Stimulated activated CD4-positive, alpha-beta T cell treated with anti-CD3 and anti-CD28 coated beads, Interleukin-12 subunit alpha, Interleukin-12 subunit beta, amount 100 ng/mL, for 24 hours (primary cell): ENCODE results near the gene ROGDI.

Experiments used
- DNase-seq, 2 experiments: peaks; one replicate each; pipeline ENCODE4 v3.0.0-alpha.2; 2020; ENCODE audit warnings: low read depth in 2 of 2

ROGDI gene

GRCh38 chr16:4814046-4814445 is 11.6 kb upstream of the ROGDI start:
- DNase-seq = no peak

- DNase-seq = no peak
Observed at GRCh38 chr16:4813251-4814003, 11.0 kb upstream of the ROGDI start.

GRCh38 chr16:4811773-4812172 is 9.3 kb upstream of the ROGDI start:
- no peak for DNase-seq

- DNase-seq = no peak
Observed at GRCh38 chr16:4811242-4811641, 8.8 kb upstream of the ROGDI start.

- no peak for DNase-seq
Observed at GRCh38 chr16:4806280-4806679, 3.8 kb upstream of the ROGDI start.

- DNase-seq = no peak
Observed at GRCh38 chr16:4805231-4805630, 2.8 kb upstream of the ROGDI start.

- no peak for DNase-seq
Observed at GRCh38 chr16:4803898-4804762, 1.7 kb upstream of the ROGDI start.

- DNase-seq = no peak
Observed at GRCh38 chr16:4803401-4803844, 990 bp upstream of the ROGDI start.

GRCh38 chr16:4802659-4803287 is 340 bp upstream of the ROGDI start:
- DNase-seq = peak; percentile 78 to 89

GRCh38 chr16:4801051-4801961 is 1.1 kb downstream of the ROGDI start:
- DNase-seq = no peak

GRCh38 chr16:4800290-4801041 is 2.0 kb downstream of the ROGDI start:
- no peak for DNase-seq

GRCh38 chr16:4799171-4799855 is 3.1 kb downstream of the ROGDI start:
- DNase-seq = no peak

- no peak for DNase-seq
Observed at GRCh38 chr16:4798456-4798855, 4.0 kb downstream of the ROGDI start.

GRCh38 chr16:4797805-4798252 is 4.6 kb downstream of the ROGDI start:
- no peak for DNase-seq

- no peak for DNase-seq
Observed at GRCh38 chr16:4796982-4797804, 5.2 kb downstream of the ROGDI start.

GRCh38 chr16:4795828-4796572 is 6.4 kb downstream of the ROGDI start:
- DNase-seq = no peak

GRCh38 chr16:4795181-4795827 is 7.1 kb downstream of the ROGDI start, which contains the start of gene SMIM22:
Gene SMIM22, plus strand, starts transcription at chr16:4795369. Its CDS starts 366 bp downstream, at chr16:4795735.
- DNase-seq = no peak
